ENCODE measurements around the gene GON4L. TPM values are rescaled to one million over a fixed set of nuclear protein-coding genes. Genes with fewer than 3 reads are reported as not detected.
"Not testable (repeated sequence)": the region's sequence is repeated elsewhere in the genome, so short reads cannot be mapped to it uniquely, and the experiment has no call there.

GON4L gene
- total RNA-seq, 1 donor from 2014 or later = 57.0 TPM

DNA sequence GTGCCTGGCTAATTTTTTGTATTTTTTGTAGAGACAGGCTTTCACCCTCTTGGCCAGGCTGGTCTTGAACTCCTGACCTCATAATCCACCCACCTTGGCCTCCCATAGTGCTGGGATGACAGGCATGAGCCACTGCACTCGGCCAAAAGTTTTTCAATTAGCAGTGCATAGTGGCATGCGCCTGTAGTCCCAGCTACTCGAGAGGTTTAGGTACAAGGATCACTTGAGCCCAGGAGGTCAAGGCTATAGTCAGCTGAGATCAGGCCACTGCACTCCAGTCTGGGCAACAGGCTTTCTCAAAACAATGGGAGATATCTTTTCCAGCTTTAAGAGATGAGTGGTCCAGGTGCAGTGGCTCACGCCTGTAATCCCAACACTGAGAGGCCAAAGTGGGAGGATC lies 137.3 kb downstream of the GON4L start:
- DNase-seq (ENCODE audit: extremely low spot score, unreplicated experiment) = no peak
- H3K4me1 Mint-ChIP-seq (ENCODE audit: unreplicated experiment) = no peaks in the 10 kb centered on the region
- H3K4me3 Mint-ChIP-seq (ENCODE audit: unreplicated experiment) = no peak overlapping the region
- no peaks in the 10 kb centered on the region for H3K27me3 Mint-ChIP-seq (ENCODE audit: unreplicated experiment)
- no peaks in the 10 kb centered on the region for H3K9me3 Mint-ChIP-seq (ENCODE audit: unreplicated experiment)
- no peak overlapping the region for H3K27ac Mint-ChIP-seq (ENCODE audit: unreplicated experiment)
- TF ChIP-seq, protein P1, sequence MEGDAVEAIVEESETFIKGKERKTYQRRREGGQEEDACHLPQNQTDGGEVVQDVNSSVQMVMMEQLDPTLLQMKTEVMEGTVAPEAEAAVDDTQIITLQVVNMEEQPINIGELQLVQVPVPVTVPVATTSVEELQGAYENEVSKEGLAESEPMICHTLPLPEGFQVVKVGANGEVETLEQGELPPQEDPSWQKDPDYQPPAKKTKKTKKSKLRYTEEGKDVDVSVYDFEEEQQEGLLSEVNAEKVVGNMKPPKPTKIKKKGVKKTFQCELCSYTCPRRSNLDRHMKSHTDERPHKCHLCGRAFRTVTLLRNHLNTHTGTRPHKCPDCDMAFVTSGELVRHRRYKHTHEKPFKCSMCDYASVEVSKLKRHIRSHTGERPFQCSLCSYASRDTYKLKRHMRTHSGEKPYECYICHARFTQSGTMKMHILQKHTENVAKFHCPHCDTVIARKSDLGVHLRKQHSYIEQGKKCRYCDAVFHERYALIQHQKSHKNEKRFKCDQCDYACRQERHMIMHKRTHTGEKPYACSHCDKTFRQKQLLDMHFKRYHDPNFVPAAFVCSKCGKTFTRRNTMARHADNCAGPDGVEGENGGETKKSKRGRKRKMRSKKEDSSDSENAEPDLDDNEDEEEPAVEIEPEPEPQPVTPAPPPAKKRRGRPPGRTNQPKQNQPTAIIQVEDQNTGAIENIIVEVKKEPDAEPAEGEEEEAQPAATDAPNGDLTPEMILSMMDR (IDR thresholded peaks at IDR 0.05) = no peak
- H3K36me3 Mint-ChIP-seq (ENCODE audit: unreplicated experiment) = peaks cover 15% of the 10 kb centered on the region

DNA sequence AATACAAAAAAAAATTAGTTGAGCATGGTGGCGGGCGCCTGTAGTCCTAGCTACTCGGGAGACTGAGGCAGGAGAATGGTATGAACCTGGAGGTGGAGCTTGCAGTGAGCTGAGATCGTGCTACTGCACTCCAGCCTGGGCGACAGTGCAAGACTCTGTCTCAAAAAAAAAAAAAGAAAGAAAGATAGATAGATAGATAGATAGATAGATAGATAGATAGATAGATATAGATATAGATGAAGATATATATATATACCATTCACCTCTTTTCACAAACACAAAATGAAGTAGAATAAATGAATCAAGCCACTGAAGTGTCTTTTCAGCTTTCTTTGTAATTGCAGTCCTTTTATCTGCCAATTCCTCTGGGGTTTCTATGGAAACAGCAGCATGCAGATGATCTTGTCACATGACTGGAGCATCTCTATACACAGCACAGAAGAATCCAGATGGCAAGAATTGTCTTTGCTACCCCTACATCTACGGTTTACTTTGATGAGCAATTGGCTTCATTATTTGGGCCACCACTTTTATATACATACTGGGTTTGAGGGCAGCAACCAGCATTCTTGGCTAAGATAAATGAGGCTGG lies 138.4 kb downstream of the GON4L start:
- H3K36me3 Mint-ChIP-seq (ENCODE audit: unreplicated experiment) = peaks cover 20% of the 10 kb centered on the region
- H3K4me1 Mint-ChIP-seq (ENCODE audit: unreplicated experiment); H3K27ac Mint-ChIP-seq (ENCODE audit: unreplicated experiment); H3K9me3 Mint-ChIP-seq (ENCODE audit: unreplicated experiment); H3K4me3 Mint-ChIP-seq (ENCODE audit: unreplicated experiment); DNase-seq (ENCODE audit: extremely low spot score, unreplicated experiment); H3K27me3 Mint-ChIP-seq (ENCODE audit: unreplicated experiment): not testable (repeated sequence)

DNA sequence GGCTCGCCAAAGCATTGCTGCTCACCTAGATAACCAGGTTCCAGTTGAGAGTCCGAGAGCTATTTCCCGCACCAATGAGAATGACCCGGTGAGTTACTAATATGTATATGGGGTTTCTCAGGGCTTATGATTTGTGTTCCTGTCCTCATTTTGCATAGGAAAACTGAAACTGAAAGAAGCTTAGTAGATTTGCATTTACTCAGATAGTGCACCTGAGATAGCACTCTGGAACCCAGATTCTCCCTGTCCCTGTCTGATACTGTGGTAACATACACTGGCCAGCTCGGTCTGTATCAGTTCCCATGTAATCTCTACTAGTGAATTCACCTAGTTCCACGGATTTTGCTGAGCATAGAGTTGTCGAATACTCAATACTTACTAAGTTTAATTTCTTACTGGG lies 140.0 kb downstream of the GON4L start:
- Mint-ChIP-seq H3K36me3 (ENCODE audit: unreplicated experiment) (peaks cover 27% of the 10 kb centered on the region), H3K9me3 (ENCODE audit: unreplicated experiment) (no peaks in the 10 kb centered on the region), H3K4me3 (ENCODE audit: unreplicated experiment) (no peak overlapping the region), H3K27ac (ENCODE audit: unreplicated experiment) (no peak overlapping the region), H3K27me3 (ENCODE audit: unreplicated experiment) (no peaks in the 10 kb centered on the region), H3K4me1 (ENCODE audit: unreplicated experiment) (no peaks in the 10 kb centered on the region)
- TF ChIP-seq, protein P1 (IDR thresholded peaks at IDR 0.05) = no peak
- no peak for DNase-seq (ENCODE audit: extremely low spot score, unreplicated experiment)

DNA sequence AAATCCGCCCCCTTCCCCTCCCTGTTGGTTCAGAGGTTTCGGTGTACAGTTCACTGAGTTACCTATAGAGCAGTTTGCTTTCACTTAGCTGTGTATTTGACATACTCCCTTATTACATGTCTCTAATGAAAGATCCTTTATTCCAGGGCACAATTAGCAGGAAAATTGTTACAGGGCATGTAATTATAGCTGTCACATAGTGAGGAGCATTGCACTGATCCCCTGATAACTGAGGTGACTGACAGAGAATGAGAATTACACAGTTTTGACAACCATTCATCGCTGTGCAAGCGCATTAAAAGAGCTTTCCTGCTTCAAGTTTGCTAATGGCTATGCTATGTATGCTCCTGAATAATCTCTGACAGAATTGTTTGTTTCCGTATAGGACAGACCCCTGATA lies 141.2 kb downstream of the GON4L start:
- DNase-seq (ENCODE audit: extremely low spot score, unreplicated experiment) = no peak
- Mint-ChIP-seq H3K27me3 (ENCODE audit: unreplicated experiment) (no peaks in the 10 kb centered on the region), H3K36me3 (ENCODE audit: unreplicated experiment) (peaks cover 25% of the 10 kb centered on the region), H3K9me3 (ENCODE audit: unreplicated experiment) (no peaks in the 10 kb centered on the region), H3K4me3 (ENCODE audit: unreplicated experiment) (no peak overlapping the region), H3K4me1 (ENCODE audit: unreplicated experiment) (no peaks in the 10 kb centered on the region), H3K27ac (ENCODE audit: unreplicated experiment) (no peak overlapping the region)
- TF ChIP-seq, protein P1 (IDR thresholded peaks at IDR 0.05) = no peak

DNA sequence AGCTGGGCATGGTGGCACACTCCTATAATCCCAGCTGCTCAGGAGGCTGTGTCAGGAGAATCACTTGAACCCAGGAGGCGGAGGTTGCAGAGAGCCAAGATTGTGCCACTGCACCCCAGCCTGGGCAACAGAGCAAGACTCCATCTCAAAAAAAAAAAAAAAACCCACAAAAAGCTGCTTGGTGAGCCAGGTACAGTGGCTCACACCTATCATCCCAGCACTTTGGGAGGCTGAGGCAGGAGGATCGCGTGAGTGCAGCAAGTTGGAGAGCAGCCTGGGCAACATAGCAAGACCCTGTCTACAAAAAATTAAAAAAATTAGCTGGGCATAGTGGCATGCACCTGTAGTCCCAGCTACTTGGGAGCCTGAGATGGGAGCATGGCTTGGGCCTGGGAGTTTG lies 142.0 kb downstream of the GON4L start:
- H3K27ac Mint-ChIP-seq (ENCODE audit: unreplicated experiment); DNase-seq (ENCODE audit: extremely low spot score, unreplicated experiment); H3K27me3 Mint-ChIP-seq (ENCODE audit: unreplicated experiment); H3K4me3 Mint-ChIP-seq (ENCODE audit: unreplicated experiment); H3K9me3 Mint-ChIP-seq (ENCODE audit: unreplicated experiment); H3K4me1 Mint-ChIP-seq (ENCODE audit: unreplicated experiment): not testable (repeated sequence)
- peaks cover 25% of the 10 kb centered on the region for H3K36me3 Mint-ChIP-seq (ENCODE audit: unreplicated experiment)

DNA sequence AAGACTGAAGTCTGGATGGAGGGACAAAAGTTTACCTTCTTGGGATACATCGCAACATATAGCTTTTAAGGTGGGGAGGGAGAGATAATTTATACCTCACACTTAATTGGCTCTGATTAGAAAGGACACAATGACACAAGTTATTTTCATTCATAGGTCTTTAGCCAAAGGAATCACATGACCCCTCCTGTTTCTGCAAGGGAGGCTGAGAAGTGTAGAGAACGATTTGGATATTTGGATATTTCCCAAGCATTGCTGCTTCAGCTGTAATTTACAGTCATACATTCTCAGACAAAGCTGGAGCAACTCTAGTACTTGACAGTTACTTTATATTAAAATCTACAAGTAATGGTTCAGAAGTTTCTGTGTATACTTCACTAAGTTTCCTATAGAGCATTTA lies 143.9 kb downstream of the GON4L start:
- no peak overlapping the region for H3K4me3 Mint-ChIP-seq (ENCODE audit: unreplicated experiment)
- no peak for DNase-seq (ENCODE audit: extremely low spot score, unreplicated experiment)
- no peaks in the 10 kb centered on the region for H3K9me3 Mint-ChIP-seq (ENCODE audit: unreplicated experiment)
- H3K27me3 Mint-ChIP-seq (ENCODE audit: unreplicated experiment) = no peaks in the 10 kb centered on the region
- TF ChIP-seq, protein P1 (IDR thresholded peaks at IDR 0.05) = no peak
- H3K36me3 Mint-ChIP-seq (ENCODE audit: unreplicated experiment) = peaks cover 26% of the 10 kb centered on the region
- H3K4me1 Mint-ChIP-seq (ENCODE audit: unreplicated experiment) = no peaks in the 10 kb centered on the region
- no peak overlapping the region for H3K27ac Mint-ChIP-seq (ENCODE audit: unreplicated experiment)

DNA sequence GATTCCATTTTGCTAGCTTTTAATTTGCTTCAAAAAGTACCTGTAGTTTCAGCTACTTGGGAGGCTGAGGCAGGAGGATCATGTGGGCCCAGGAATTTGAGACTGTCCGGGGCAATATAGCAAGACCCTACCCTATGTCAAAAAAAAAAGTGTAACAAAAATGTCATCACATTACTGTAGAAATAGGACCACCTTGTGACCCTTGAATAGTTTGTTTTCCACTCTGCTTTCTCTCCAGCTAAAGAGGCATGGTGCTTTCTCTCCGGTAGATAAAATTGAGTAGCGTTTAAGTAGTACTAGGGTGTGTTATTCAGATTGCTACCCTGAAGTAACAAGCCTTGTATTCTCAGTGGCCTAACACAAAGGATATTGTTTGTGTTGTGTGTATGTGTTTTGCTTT lies 144.4 kb downstream of the GON4L start:
- not testable (repeated sequence) for H3K4me3 Mint-ChIP-seq (ENCODE audit: unreplicated experiment); H3K27me3 Mint-ChIP-seq (ENCODE audit: unreplicated experiment); DNase-seq (ENCODE audit: extremely low spot score, unreplicated experiment); H3K4me1 Mint-ChIP-seq (ENCODE audit: unreplicated experiment); H3K9me3 Mint-ChIP-seq (ENCODE audit: unreplicated experiment); H3K27ac Mint-ChIP-seq (ENCODE audit: unreplicated experiment)
- H3K36me3 Mint-ChIP-seq (ENCODE audit: unreplicated experiment) = peaks cover 23% of the 10 kb centered on the region

DNA sequence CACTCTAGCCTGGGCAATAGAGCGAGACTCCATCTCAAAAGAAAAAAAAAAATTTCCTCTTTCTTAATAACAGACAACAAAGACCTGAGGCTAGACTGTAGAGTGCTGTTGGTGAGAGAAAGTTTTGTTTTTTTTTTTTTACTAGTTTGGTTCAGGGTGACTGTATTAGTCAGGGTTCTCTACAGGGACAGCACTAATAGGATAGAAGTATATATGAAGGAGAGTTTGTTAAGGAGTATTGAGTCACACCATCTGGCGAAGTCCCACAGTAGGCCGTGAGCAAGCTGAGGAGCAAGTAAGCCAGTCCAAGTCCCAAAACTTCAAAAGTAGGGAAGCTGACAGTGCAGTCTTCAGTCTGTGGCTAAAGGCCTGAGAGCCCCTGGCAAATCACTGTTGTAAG lies 145.6 kb downstream of the GON4L start:
- DNase-seq (ENCODE audit: extremely low spot score, unreplicated experiment); H3K27me3 Mint-ChIP-seq (ENCODE audit: unreplicated experiment): not testable (repeated sequence)

More for the DNA sequence above, 145.6 kb downstream of the GON4L start:
- H3K4me1 Mint-ChIP-seq (ENCODE audit: unreplicated experiment); H3K9me3 Mint-ChIP-seq (ENCODE audit: unreplicated experiment); H3K4me3 Mint-ChIP-seq (ENCODE audit: unreplicated experiment); H3K27ac Mint-ChIP-seq (ENCODE audit: unreplicated experiment): not testable (repeated sequence)
- peaks cover 18% of the 10 kb centered on the region for H3K36me3 Mint-ChIP-seq (ENCODE audit: unreplicated experiment)
